ENCODE results near the gene LCNL1.

DNA sequence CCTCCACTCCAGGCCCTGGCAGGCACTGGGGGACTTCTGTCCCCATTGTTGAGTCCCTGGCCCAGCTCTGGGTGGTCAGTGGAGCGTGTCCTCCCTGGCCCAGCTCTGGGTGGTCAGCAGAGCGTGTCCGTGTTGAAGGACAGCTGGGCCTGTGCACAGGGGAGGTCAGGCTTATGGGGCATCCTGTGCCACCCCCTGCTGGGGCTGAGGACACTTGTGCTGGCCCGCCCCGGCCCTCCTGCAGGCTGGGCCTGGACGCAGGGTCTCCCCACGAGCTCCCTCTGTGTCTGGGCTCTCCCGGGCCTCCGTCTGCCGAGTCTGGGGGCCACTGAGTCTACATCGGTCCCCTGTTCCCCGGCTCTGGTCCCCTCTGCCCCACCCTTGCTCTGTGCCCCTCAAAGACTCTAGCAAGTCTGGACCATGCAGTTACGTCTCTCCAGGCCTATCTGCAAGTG is 25.1 kb downstream of the LCNL1 start:
- TF ChIP-seq YY1 (IDR thresholded peaks at IDR 0.05), result no peak
- no peak for TF ChIP-seq RAD21 (IDR thresholded peaks at IDR 0.05)
- TF ChIP-seq CTCF (IDR thresholded peaks at IDR 0.05; ENCODE audit: low read depth, low read length, missing input control), result no peak
- no peak for TF ChIP-seq SP1 (IDR thresholded peaks at IDR 0.05)
- TF ChIP-seq RXRA (IDR thresholded peaks at IDR 0.05), result no peak
